Left ventricle myocardium superior (tissue), 1 donor: Measurements from ENCODE around the gene CFL1. TPM values are rescaled to one million over a fixed set of nuclear protein-coding genes. Genes with fewer than 3 reads are reported as not detected.
"Not testable (repeated sequence)": the region's sequence is repeated elsewhere in the genome, so short reads cannot be mapped to it uniquely, and the experiment has no call there.

Source experiments
- ATAC-seq: fragments of 200-7000 bp; cut with Tn5 transposase; one replicate; pipeline ENCODE4 v1.9.1; 2020; ENCODE audit warnings: mild to moderate bottlenecking, moderate library complexity
- DNase-seq: peaks from one replicate; pipeline ENCODE4 v3.0.0-alpha.2; 2020
- intact Hi-C: fragments of 100-400 bp; cut with micrococcal nuclease; formaldehyde crosslinking; loops from one replicate; pipeline ENCODE4 v1.11.0; 2022
- total RNA-seq: library from RNA; stranded (reverse); fragmentation: NEBNext Ultra II Directional; extraction: Animal tissue kit (Norgen Biotek cat#: 25700); gene quantifications from one replicate; pipeline ENCODE4 v1.2.1, GENCODE V29; 2021
- donor health status: DM: no; HTN: yes; CAD: no; lungs with severe emphysema.

Gene CFL1
- total RNA-seq, 1 donor from 2014 or later = 334 TPM

- no peak for DNase-seq
- intact Hi-C loops = no loop called here
Measured at GRCh38 chr11:65851811-65852507, 6.0 kb downstream of the CFL1 start.

GRCh38 chr11:65851083-65851579 lies 6.8 kb downstream of the CFL1 start:
- ATAC-seq (no peak), DNase-seq (no peak)
- intact Hi-C loops = no loop called here

More at GRCh38 chr11:65851811-65852507, 6.0 kb downstream of the CFL1 start:
- ATAC-seq = no peak

- DNase-seq (no peak), ATAC-seq (no peak)
- intact Hi-C loops = no loop called here
Measured at GRCh38 chr11:65850217-65851082, 7.5 kb downstream of the CFL1 start.

GRCh38 chr11:65849771-65850216 lies 8.2 kb downstream of the CFL1 start:
- ATAC-seq = no peak
- no peak for DNase-seq
- intact Hi-C loops = no loop called here

GRCh38 chr11:65849366-65849765 lies 8.6 kb downstream of the CFL1 start:
- intact Hi-C loops = no loop called here
- no peak for DNase-seq
- ATAC-seq = no peak

- DNase-seq, intact Hi-C loops, ATAC-seq: not testable (repeated sequence)
Measured at GRCh38 chr11:65848693-65849092, 9.3 kb downstream of the CFL1 start.

GRCh38 chr11:65847746-65848145 lies 10.2 kb downstream of the CFL1 start:
- no peak for DNase-seq
- no peak for ATAC-seq
- intact Hi-C loops = no loop called here

- intact Hi-C loops = no loop called here
- ATAC-seq = no peak
Measured at GRCh38 chr11:65844231-65844872, 13.6 kb downstream of the CFL1 start.

GRCh38 chr11:65843811-65844210 lies 14.2 kb downstream of the CFL1 start:
- intact Hi-C loops = no loop called here

More at GRCh38 chr11:65844231-65844872, 13.6 kb downstream of the CFL1 start:
- no peak for DNase-seq

GRCh38 chr11:65842144-65842543 lies 15.8 kb downstream of the CFL1 start:
- ATAC-seq = no peak
- no peak for DNase-seq
- intact Hi-C loops = no loop called here

More at GRCh38 chr11:65843811-65844210, 14.2 kb downstream of the CFL1 start:
- no peak for ATAC-seq
- DNase-seq = no peak

GRCh38 chr11:65834202-65834601 lies 23.8 kb downstream of the CFL1 start:
- ATAC-seq = no peak
- no peak for DNase-seq
- intact Hi-C loops = no loop called here

GRCh38 chr11:65833297-65834030 lies 24.5 kb downstream of the CFL1 start, which contains the start of gene SNX32:
TSS of gene SNX32 (plus strand) at chr11:65833963. CDS start at chr11:65834066, 103 bp downstream.
- intact Hi-C loops = no loop called here
- ATAC-seq = peak; percentile 100
- peak; percentile 97 for DNase-seq

GRCh38 chr11:65832231-65832630 lies 25.7 kb downstream of the CFL1 start:
- intact Hi-C loops, DNase-seq, ATAC-seq: not testable (repeated sequence)

- DNase-seq (no peak), ATAC-seq (no peak)
- intact Hi-C loops = loop anchor here (10.0 kb wide), 1 partner anchor 125 kb away; no protein-coding TSS in a partner anchor
Measured at GRCh38 chr11:65829459-65829858, 28.5 kb downstream of the CFL1 start.

GRCh38 chr11:65826984-65827735 lies 30.8 kb downstream of the CFL1 start:
- no peak for DNase-seq
- intact Hi-C loops = loop anchor here (10.0 kb wide), 1 partner anchor 122 kb away; no protein-coding TSS in a partner anchor
- no peak for ATAC-seq

- ATAC-seq (no peak), DNase-seq (no peak)
- intact Hi-C loops = loop anchor here (10.0 kb wide), 1 partner anchor 118 kb away; no protein-coding TSS in a partner anchor
Measured at GRCh38 chr11:65822776-65823528, 35.0 kb downstream of the CFL1 start.

GRCh38 chr11:65821107-65821506 lies 36.9 kb downstream of the CFL1 start:
- DNase-seq (no peak), ATAC-seq (no peak)
- intact Hi-C loops = loop anchor here (10.0 kb wide), 1 partner anchor 116 kb away; no protein-coding TSS in a partner anchor
